PFSK-1 (cell line): ENCODE results near the gene BICRA.

Source experiments
- FOXP2 ChIP-seq: optimal IDR thresholded peaks from 2 replicates; pipeline ENCODE3; 2011; ENCODE audit warnings: borderline replicate concordance, control low read depth, inconsistent platforms; ENCODE audit not compliant: insufficient read depth; ENCODE audit errors: extremely low read length, extremely low read depth
- POLR2AphosphoS5 ChIP-seq: IDR thresholded peaks from 2 replicates; pipeline ENCODE4 v1.6.1; 2012; ENCODE audit warnings: low read depth, mild to moderate bottlenecking, control low read depth, low read length, moderate library complexity
- SIN3A ChIP-seq: IDR thresholded peaks from 2 replicates; pipeline ENCODE4 v1.6.1; 2012; ENCODE audit warnings: mild to moderate bottlenecking, low read length, moderate library complexity, borderline replicate concordance; ENCODE audit not compliant: insufficient read depth
- TAF1 ChIP-seq: IDR thresholded peaks from 2 replicates; pipeline ENCODE4 v1.6.1; 2012; ENCODE audit warnings: low read length, control low read depth, borderline replicate concordance; ENCODE audit not compliant: insufficient read depth
- TF ChIP-seq, protein P1 (sequence below), 2 experiments: IDR thresholded peaks; 2 replicates each; pipeline versions ENCODE4 v1.6.1 to v1.8.0; 2011 to 2012; ENCODE audit warnings: low read depth in 2 of 2, low read length in 2 of 2, control low read depth in 1 of 2, inconsistent platforms in 1 of 2, mild to moderate bottlenecking in 1 of 2, moderate library complexity in 1 of 2; ENCODE audit not compliant: insufficient read depth in 1 of 2

The BICRA gene

DNA sequence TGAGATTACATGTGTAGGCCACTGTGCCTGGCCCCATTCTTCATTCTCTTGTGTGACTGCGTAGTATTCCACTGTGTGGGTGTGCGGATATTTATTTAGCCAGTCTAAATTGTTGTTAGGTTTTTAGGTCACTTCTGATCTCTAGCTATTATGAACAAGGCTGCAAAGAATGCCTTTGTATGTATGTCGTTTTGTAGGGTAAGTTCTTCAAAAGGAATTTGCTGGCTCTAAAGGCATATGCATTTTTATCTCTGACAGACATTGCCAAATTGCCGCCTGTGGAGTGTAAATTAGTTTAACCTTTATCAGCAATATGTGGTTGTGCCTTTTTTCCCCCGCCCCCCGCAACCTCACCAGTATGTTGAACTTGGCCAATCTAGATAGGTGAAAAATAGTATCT, 74.0 kb downstream of the BICRA start:
- TF ChIP-seq FOXP2 (no peak), SIN3A (no peak), TAF1 (no peak), POLR2AphosphoS5 (no peak)
- TF ChIP-seq, protein P1, sequence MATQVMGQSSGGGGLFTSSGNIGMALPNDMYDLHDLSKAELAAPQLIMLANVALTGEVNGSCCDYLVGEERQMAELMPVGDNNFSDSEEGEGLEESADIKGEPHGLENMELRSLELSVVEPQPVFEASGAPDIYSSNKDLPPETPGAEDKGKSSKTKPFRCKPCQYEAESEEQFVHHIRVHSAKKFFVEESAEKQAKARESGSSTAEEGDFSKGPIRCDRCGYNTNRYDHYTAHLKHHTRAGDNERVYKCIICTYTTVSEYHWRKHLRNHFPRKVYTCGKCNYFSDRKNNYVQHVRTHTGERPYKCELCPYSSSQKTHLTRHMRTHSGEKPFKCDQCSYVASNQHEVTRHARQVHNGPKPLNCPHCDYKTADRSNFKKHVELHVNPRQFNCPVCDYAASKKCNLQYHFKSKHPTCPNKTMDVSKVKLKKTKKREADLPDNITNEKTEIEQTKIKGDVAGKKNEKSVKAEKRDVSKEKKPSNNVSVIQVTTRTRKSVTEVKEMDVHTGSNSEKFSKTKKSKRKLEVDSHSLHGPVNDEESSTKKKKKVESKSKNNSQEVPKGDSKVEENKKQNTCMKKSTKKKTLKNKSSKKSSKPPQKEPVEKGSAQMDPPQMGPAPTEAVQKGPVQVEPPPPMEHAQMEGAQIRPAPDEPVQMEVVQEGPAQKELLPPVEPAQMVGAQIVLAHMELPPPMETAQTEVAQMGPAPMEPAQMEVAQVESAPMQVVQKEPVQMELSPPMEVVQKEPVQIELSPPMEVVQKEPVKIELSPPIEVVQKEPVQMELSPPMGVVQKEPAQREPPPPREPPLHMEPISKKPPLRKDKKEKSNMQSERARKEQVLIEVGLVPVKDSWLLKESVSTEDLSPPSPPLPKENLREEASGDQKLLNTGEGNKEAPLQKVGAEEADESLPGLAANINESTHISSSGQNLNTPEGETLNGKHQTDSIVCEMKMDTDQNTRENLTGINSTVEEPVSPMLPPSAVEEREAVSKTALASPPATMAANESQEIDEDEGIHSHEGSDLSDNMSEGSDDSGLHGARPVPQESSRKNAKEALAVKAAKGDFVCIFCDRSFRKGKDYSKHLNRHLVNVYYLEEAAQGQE (IDR thresholded peaks at IDR 0.05; ENCODE audit: insufficient read depth in 1 of 2, low read depth in 2 of 2, low read length in 2 of 2), result no peak

DNA sequence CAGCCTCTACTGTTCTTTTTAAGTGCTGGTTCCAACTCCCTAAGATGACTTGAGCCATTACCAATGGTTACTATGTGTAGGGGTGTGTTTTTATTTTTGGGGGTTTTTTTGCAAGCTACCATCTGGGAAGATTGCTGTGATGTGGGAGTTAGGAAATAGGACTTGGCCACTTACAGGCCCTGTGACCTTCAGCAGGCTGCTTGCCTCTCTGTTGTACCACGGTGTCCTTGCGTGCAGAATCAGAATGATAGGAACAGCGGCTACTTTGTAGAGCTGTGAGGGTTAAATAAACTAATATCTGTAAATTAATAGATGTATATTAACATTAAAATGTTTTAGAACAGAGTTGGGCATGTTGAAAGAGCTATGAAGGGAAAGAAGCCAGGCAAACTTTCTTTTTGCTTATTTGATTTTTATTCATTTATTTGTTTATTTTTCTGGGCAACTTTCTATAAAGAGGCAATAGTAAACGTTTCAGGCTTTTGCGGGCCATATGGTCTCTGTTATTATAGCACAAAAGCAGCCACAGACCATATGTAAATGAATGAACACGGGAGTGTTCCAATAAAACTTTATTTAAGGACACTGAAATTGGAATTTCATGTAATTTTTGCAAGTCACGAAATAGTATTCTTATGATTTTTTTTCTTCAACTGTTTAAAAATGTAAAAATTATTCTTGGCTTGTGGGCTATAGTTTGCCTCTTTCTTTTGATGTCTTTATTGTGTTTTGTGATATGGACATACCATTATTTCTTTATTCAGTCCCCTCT, 77.9 kb downstream of the BICRA start:
- no peak for TF ChIP-seq TAF1
- TF ChIP-seq, protein P1 (IDR thresholded peaks at IDR 0.05; ENCODE audit: insufficient read depth in 1 of 2, low read depth in 2 of 2, low read length in 2 of 2), result no peak
- no peak for TF ChIP-seq POLR2AphosphoS5
- no peak for TF ChIP-seq SIN3A
- no peak for TF ChIP-seq FOXP2

DNA sequence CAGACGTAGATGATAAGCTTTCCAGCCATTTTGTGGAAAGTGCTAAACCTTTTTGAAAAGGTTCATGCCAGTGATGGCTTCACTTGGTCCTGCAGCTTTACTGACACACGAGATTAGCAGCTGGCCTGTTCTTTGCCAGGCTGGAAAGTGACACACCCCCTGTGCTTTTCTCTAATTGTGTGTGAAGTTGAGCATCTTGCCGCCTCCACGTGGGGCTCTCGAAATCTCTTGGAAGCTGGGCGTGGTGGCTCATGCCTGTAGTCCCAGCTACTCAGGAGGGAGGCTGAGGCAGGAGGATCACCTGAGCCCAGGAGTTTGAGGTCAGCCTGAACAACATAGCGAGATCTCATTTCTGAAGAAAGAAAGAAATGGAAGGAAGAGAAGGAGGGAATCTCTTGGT, 79.0 kb downstream of the BICRA start:
- TF ChIP-seq POLR2AphosphoS5, result no peak
- TF ChIP-seq, protein P1 (IDR thresholded peaks at IDR 0.05; ENCODE audit: insufficient read depth in 1 of 2, low read depth in 2 of 2, low read length in 2 of 2), result no peak
- no peak for TF ChIP-seq SIN3A
- no peak for TF ChIP-seq FOXP2
- no peak for TF ChIP-seq TAF1

DNA sequence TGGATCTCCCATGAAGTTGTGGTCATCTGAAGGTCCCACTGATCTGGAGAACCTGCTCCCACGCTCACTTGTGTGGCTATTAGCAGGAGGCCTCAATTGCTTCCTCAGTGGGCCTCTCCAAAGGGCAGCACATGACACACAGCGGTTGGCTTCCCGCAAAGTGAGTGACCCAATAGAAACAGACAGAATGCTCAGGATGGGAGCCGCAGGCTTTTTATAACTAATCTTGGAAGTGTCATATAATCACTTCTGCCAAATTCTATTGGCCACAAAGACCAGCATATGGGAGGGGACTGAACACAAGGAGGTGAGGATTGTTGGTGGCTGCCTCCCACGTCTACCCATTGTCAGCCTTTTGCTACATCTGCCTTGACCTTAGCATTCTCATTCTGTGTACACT, 82.2 kb downstream of the BICRA start:
- TF ChIP-seq, protein P1 (IDR thresholded peaks at IDR 0.05; ENCODE audit: insufficient read depth in 1 of 2, low read depth in 2 of 2, low read length in 2 of 2), result no peak
- TF ChIP-seq FOXP2, result no peak
- no peak for TF ChIP-seq TAF1
- no peak for TF ChIP-seq SIN3A
- TF ChIP-seq POLR2AphosphoS5, result no peak

DNA sequence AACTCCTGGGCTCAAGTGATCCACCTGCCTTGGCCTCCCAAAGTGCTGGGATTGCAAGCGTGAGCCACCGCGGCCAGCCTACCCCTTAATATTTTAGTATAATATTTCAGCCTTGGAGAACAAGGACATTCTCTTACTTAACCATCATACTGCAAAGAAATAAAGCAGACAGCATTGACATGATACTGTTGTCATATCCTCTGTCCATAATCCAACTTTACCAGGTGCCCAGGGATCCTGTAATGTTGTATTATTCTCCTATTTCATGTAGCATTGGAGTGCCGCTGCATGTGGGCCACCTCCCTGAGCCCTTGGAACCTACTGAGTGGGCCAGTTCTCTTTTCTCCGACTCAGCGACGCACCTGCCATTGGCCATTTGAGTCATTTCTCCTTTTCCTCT, 82.8 kb downstream of the BICRA start:
- TF ChIP-seq, protein P1 (IDR thresholded peaks at IDR 0.05; ENCODE audit: insufficient read depth in 1 of 2, low read depth in 2 of 2, low read length in 2 of 2), result no peak
- TF ChIP-seq FOXP2 (no peak), SIN3A (no peak), POLR2AphosphoS5 (no peak), TAF1 (no peak)
